Measurements from ENCODE around the gene BMS1. TPM values are rescaled to one million over a fixed set of nuclear protein-coding genes. Genes with fewer than 3 reads are reported as not detected.
A peak's percentile ranks its signal among the peaks of the same experiment; 100 is the strongest.

BMS1 gene
- total and polyA plus RNA-seq, 2 of the 4 experiments (the other 2 are of a cell fraction) = 7.5 to 22.9 TPM

GRCh38 chr10:42785759-42786158 lies 3.2 kb downstream of the BMS1 start:
- BruUV-seq (replicated peaks) = no TSS peak
- H3K4ac ChIP-seq (ENCODE audit: low read depth, low read length) = no peak overlapping the region
- ATAC-seq (ENCODE audit: low read depth) (no peak), DNase-seq (no peak)
- intact Hi-C loops (cut with micrococcal nuclease) = loop anchor here (10.0 kb wide), 1 partner anchor 151 kb away; the partner anchor contains the start of gene ZNF33B
- no peak overlapping the region for H2AK5ac ChIP-seq (ENCODE audit: low read depth, low read length)
- no peak overlapping the region for H2BK120ac ChIP-seq (ENCODE audit: low read depth, low read length)
- H2BK5ac ChIP-seq (ENCODE audit: low read depth, low read length, poor library complexity, severe bottlenecking) = no peak overlapping the region
- no peak overlapping the region for H2BK20ac ChIP-seq (ENCODE audit: low read depth, low read length)
- ChIA-PET POLR2A (ENCODE audit: unreplicated experiment) (no interaction called here), CTCF (no interaction called here)
- H3K14ac ChIP-seq (replicated peaks; ENCODE audit: low read depth, low read length) = no peak overlapping the region
- H4K5ac ChIP-seq (ENCODE audit: low read depth, low read length) = no peak overlapping the region
- no peaks in the 10 kb centered on the region for H3K4me1 ChIP-seq (ENCODE audit: control insufficient read depth, insufficient read depth, low read length)
- H2AK9ac ChIP-seq (replicated peaks; ENCODE audit: low read depth, low read length, poor library complexity) = no peak overlapping the region
- no peak overlapping the region for H2BK15ac ChIP-seq (ENCODE audit: low read depth, low read length)
- H3K79me1 ChIP-seq (ENCODE audit: low read depth in 1 of 2, low read length in 2 of 2) = peaks cover 6 to 9% of the 10 kb centered on the region in 2 experiments; a peak in 3 of 4 replicates
- TF ChIP-seq CEBPB (IDR thresholded peaks at IDR 0.05; ENCODE audit: low read depth, low read length) = peak; percentile 69
- no peak for TF ChIP-seq MAZ (IDR thresholded peaks at IDR 0.05; ENCODE audit: borderline replicate concordance, low read depth, low read length)
- no peak overlapping the region for H3K18ac ChIP-seq (ENCODE audit: low read depth, low read length)
- H3K27ac ChIP-seq (ENCODE audit: insufficient read depth, low read length) = no peak overlapping the region
- in situ Hi-C loops (cut with MboI; ENCODE audit: low sequenced_read_pairs) = no loop called here
- no peak overlapping the region for H3K56ac ChIP-seq (ENCODE audit: extremely low read depth, insufficient read depth, low read length)
- no peaks in the 10 kb centered on the region for H3K27me3 ChIP-seq (ENCODE audit: control insufficient read depth, insufficient read depth, low read length)
- H3K9ac ChIP-seq (ENCODE audit: low read depth, low read length) = no peak overlapping the region
- WGBS, 2 experiments (ENCODE audit: extremely low coverage in 2 of 2, insufficient read length in 1 of 2) = no CpG with 5 or more reads among the region's 6 CpGs
- no peak overlapping the region for H3K4me3 ChIP-seq (ENCODE audit: insufficient read depth, low read depth, low read length)
- H4K20me1 ChIP-seq (ENCODE audit: insufficient read depth, low read length) = 0 out of 2 replicates have a peak, but pooled peaks cover 4% of the 10 kb centered on the region
- H2AFZ ChIP-seq (replicated peaks; ENCODE audit: low read length, poor library complexity) = no peak overlapping the region
- no peak overlapping the region for H4K8ac ChIP-seq (ENCODE audit: low read depth in 2 of 2, low read length in 2 of 2)
- no peak overlapping the region for H4K91ac ChIP-seq (ENCODE audit: insufficient read depth, low read depth, low read length)
- no peaks in the 10 kb centered on the region for H3K9me1 ChIP-seq (ENCODE audit: insufficient read depth, low read length)
- peaks cover 19% of the 10 kb centered on the region for H3K36me3 ChIP-seq (ENCODE audit: control insufficient read depth, insufficient read depth, low read length)
- H3K9me3 ChIP-seq (ENCODE audit: control insufficient read depth, insufficient read depth, low read length) = no peaks in the 10 kb centered on the region
- H3K23ac ChIP-seq (ENCODE audit: low read depth, low read length) = no peak overlapping the region
- H3K4me2 ChIP-seq (ENCODE audit: low read depth, low read length) = no peak overlapping the region
- dilution Hi-C loops (cut with HindIII; ENCODE audit: low sequenced_read_pairs, unreplicated experiment) = no loop called here

Data from IMR-90 (cell line).